OCI-LY1 (cell line): ENCODE results near the gene OR5A1.
"Not testable (repeated sequence)": the region's sequence is repeated elsewhere in the genome, so short reads cannot be mapped to it uniquely, and the experiment has no call there.

Experiments used
- CTCF ChIP-seq: fragments of 200-600 bp; sonication (generic), shearing (Covaris generic); IDR thresholded peaks from 2 replicates; pipeline ENCODE4 v1.5.1; 2017; ENCODE audit warnings: mild to moderate bottlenecking, antibody characterized with exemption, low read length, moderate library complexity, mixed read lengths
- EZH2 ChIP-seq: fragments of 200-600 bp; sonication (generic), shearing (Covaris generic); IDR thresholded peaks from 2 replicates; pipeline ENCODE4 v1.8.0; 2017; ENCODE audit warnings: borderline replicate concordance, mixed run types, mild to moderate bottlenecking, antibody characterized with exemption, low read length, moderate library complexity, mixed read lengths

- not testable (repeated sequence) for TF ChIP-seq EZH2, CTCF
Observed at GRCh38 chr11:59445624-59446023, 9.4 kb downstream of the OR5A1 start.
